ENCODE measurements around the gene DYNC2I2. TPM values are rescaled to one million over a fixed set of nuclear protein-coding genes. Genes with fewer than 3 reads are reported as not detected.
A peak's percentile ranks its signal among the peaks of the same experiment; 100 is the strongest.
"Not testable (repeated sequence)": the region's sequence is repeated elsewhere in the genome, so short reads cannot be mapped to it uniquely, and the experiment has no call there.

The DYNC2I2 gene
- total RNA-seq, 2 donors from 2014 or later, result 87.8 to 119 TPM

- Mint-ChIP-seq H3K36me3 (ENCODE audit: low read depth) (peaks cover 3% of the 10 kb centered on the region), H3K27ac (no peak overlapping the region), H3K4me1 (no peaks in the 10 kb centered on the region), H3K4me3 (no peak overlapping the region), H3K27me3 (ENCODE audit: insufficient read depth) (no peaks in the 10 kb centered on the region), H3K9me3 (peaks cover under 1% of the 10 kb centered on the region)
- H3K27ac ChIP-seq (ENCODE audit: low read depth, low read length), result no peak overlapping the region
- H3K27me3 ChIP-seq (ENCODE audit: control insufficient read depth, insufficient read depth, low read length, poor library complexity, severe bottlenecking), result no peaks in the 10 kb centered on the region
- no peaks in the 10 kb centered on the region for H3K4me1 ChIP-seq (ENCODE audit: control insufficient read depth, insufficient read depth, low read length)
- no peak for TF ChIP-seq CTCF (conservative IDR thresholded peaks at IDR 0.05)
- no peak for DNase-seq
- no peaks in the 10 kb centered on the region for H3K9me3 ChIP-seq (ENCODE audit: control insufficient read depth, low read length)
- H3K9ac ChIP-seq (ENCODE audit: extremely low read depth, low read length, poor library complexity, severe bottlenecking), result no peak overlapping the region
- 89 to 92% methylated on average over 9 to 10 of the region's 10 CpGs for WGBS, 2 experiments (ENCODE audit: insufficient coverage in 1 of 2, insufficient read length in 1 of 2)
- no peak overlapping the region for H3K4me3 ChIP-seq (ENCODE audit: low read length)
- no peaks in the 10 kb centered on the region for H3K36me3 ChIP-seq (ENCODE audit: control insufficient read depth, insufficient read depth, low read length)
Observed at GRCh38 chr9:128677794-128678193, 21.1 kb upstream of the DYNC2I2 start.

GRCh38 chr9:128675382-128675781, 18.7 kb upstream of the DYNC2I2 start:
- no peak overlapping the region for H3K4me3 ChIP-seq (ENCODE audit: low read length)
- Mint-ChIP-seq H3K27ac (no peak overlapping the region), H3K4me3 (no peak overlapping the region), H3K4me1 (no peaks in the 10 kb centered on the region), H3K27me3 (ENCODE audit: insufficient read depth) (no peaks in the 10 kb centered on the region), H3K9me3 (no peaks in the 10 kb centered on the region), H3K36me3 (ENCODE audit: low read depth) (no peaks in the 10 kb centered on the region)
- no peak overlapping the region for H3K9ac ChIP-seq (ENCODE audit: extremely low read depth, low read length, poor library complexity, severe bottlenecking)
- WGBS, 2 experiments (ENCODE audit: insufficient coverage in 1 of 2, insufficient read length in 1 of 2), result 90 to 95% methylated on average over 2 to 4 of the region's 4 CpGs
- H3K27me3 ChIP-seq (ENCODE audit: control insufficient read depth, insufficient read depth, low read length, poor library complexity, severe bottlenecking), result no peaks in the 10 kb centered on the region
- peak; percentile 13 for DNase-seq
- no peak for TF ChIP-seq CTCF (conservative IDR thresholded peaks at IDR 0.05)
- no peaks in the 10 kb centered on the region for H3K36me3 ChIP-seq (ENCODE audit: control insufficient read depth, insufficient read depth, low read length)
- H3K9me3 ChIP-seq (ENCODE audit: control insufficient read depth, low read length), result no peaks in the 10 kb centered on the region
- no peaks in the 10 kb centered on the region for H3K4me1 ChIP-seq (ENCODE audit: control insufficient read depth, insufficient read depth, low read length)
- no peak overlapping the region for H3K27ac ChIP-seq (ENCODE audit: low read depth, low read length)

GRCh38 chr9:128669786-128670185, 13.1 kb upstream of the DYNC2I2 start:
- Histone ChIP-seq H3K9me3 (ENCODE audit: control insufficient read depth, low read length) (no peaks in the 10 kb centered on the region), H3K4me3 (ENCODE audit: low read length) (no peak overlapping the region), H3K4me1 (ENCODE audit: control insufficient read depth, insufficient read depth, low read length) (no peaks in the 10 kb centered on the region), H3K27me3 (ENCODE audit: control insufficient read depth, insufficient read depth, low read length, poor library complexity, severe bottlenecking) (no peaks in the 10 kb centered on the region), H3K36me3 (ENCODE audit: control insufficient read depth, insufficient read depth, low read length) (no peaks in the 10 kb centered on the region), H3K27ac (ENCODE audit: low read depth, low read length) (no peak overlapping the region), H3K9ac (ENCODE audit: extremely low read depth, low read length, poor library complexity, severe bottlenecking) (no peak overlapping the region)
- Mint-ChIP-seq H3K27me3 (ENCODE audit: insufficient read depth) (no peaks in the 10 kb centered on the region), H3K36me3 (ENCODE audit: low read depth) (no peaks in the 10 kb centered on the region), H3K9me3 (no peaks in the 10 kb centered on the region), H3K27ac (no peak overlapping the region), H3K4me1 (no peaks in the 10 kb centered on the region), H3K4me3 (no peak overlapping the region)
- WGBS, 2 experiments (ENCODE audit: insufficient coverage in 1 of 2, insufficient read length in 1 of 2), result 91 to 95% methylated on average over 4 to 6 of the region's 6 CpGs
- no peak for TF ChIP-seq CTCF (conservative IDR thresholded peaks at IDR 0.05)
- peak; percentile 11 for DNase-seq

- not testable (repeated sequence) for H3K9ac ChIP-seq (ENCODE audit: extremely low read depth, low read length, poor library complexity, severe bottlenecking); H3K27me3 Mint-ChIP-seq (ENCODE audit: insufficient read depth); H3K36me3 ChIP-seq (ENCODE audit: control insufficient read depth, insufficient read depth, low read length); H3K9me3 Mint-ChIP-seq; H3K27me3 ChIP-seq (ENCODE audit: control insufficient read depth, insufficient read depth, low read length, poor library complexity, severe bottlenecking); H3K4me1 ChIP-seq (ENCODE audit: control insufficient read depth, insufficient read depth, low read length); DNase-seq; H3K36me3 Mint-ChIP-seq (ENCODE audit: low read depth); H3K27ac ChIP-seq (ENCODE audit: low read depth, low read length); H3K4me3 Mint-ChIP-seq; H3K4me1 Mint-ChIP-seq; H3K4me3 ChIP-seq (ENCODE audit: low read length); H3K9me3 ChIP-seq (ENCODE audit: control insufficient read depth, low read length); H3K27ac Mint-ChIP-seq
- WGBS, 2 experiments (ENCODE audit: insufficient coverage in 1 of 2, insufficient read length in 1 of 2), result 96 to 98% methylated on average over 6 to 8 of the region's 8 CpGs
Observed at GRCh38 chr9:128666481-128666941, 9.9 kb upstream of the DYNC2I2 start.

Measured in endodermal cell (in vitro differentiated cells).